DOHH2 (cell line): ENCODE measurements around the gene AFG3L2.

Experiments used
- H3F3A ChIP-seq: fragments of 200-600 bp; sonication (generic), shearing (Covaris generic); 2 replicates; pipeline ENCODE4 v1.6.0; 2016; ENCODE audit warnings: antibody characterized with exemption, mild to moderate bottlenecking; ENCODE audit not compliant: control insufficient read depth, insufficient read depth
- H3K27ac ChIP-seq: fragments of 200-600 bp; sonication (generic); 2 replicates; pipeline ENCODE4 v1.5.1; 2014; ENCODE audit warnings: low read depth, mild to moderate bottlenecking, low read length, moderate library complexity
- H3K27me3 ChIP-seq: fragments of 200-600 bp; sonication (generic); 2 replicates; pipeline ENCODE4 v1.6.1; 2014; ENCODE audit warnings: mild to moderate bottlenecking, low read length, mixed read lengths; ENCODE audit not compliant: control insufficient read depth
- H3K36me3 ChIP-seq: fragments of 200-600 bp; sonication (generic); 2 replicates; pipeline ENCODE4 v1.6.1; 2014; ENCODE audit warnings: mild to moderate bottlenecking, low read length, moderate library complexity, mixed read lengths; ENCODE audit not compliant: control insufficient read depth
- H3K4me1 ChIP-seq: fragments of 200-600 bp; sonication (generic); 2 replicates; pipeline ENCODE4 v1.6.1; 2014; ENCODE audit warnings: mild to moderate bottlenecking, low read length, mixed read lengths; ENCODE audit not compliant: control insufficient read depth
- H3K4me2 ChIP-seq: fragments of 200-600 bp; sonication (generic); 2 replicates; pipeline ENCODE4 v1.6.0; 2014; ENCODE audit warnings: mild to moderate bottlenecking, low read length, moderate library complexity
- H3K4me3 ChIP-seq: fragments of 200-600 bp; sonication (generic); 2 replicates; pipeline ENCODE4 v1.5.1; 2014; ENCODE audit warnings: mild to moderate bottlenecking, low read length, mixed read lengths
- H3K79me2 ChIP-seq: fragments of 200-600 bp; sonication (generic); 2 replicates; pipeline ENCODE4 v1.6.1; 2014; ENCODE audit warnings: mild to moderate bottlenecking, low read length, mixed read lengths; ENCODE audit not compliant: control insufficient read depth
- H3K9me2 ChIP-seq: fragments of 200-600 bp; sonication (generic); replicated peaks from 2 replicates; pipeline ENCODE4 v1.6.1; 2014; ENCODE audit warnings: mild to moderate bottlenecking, low read length, mixed read lengths; ENCODE audit not compliant: control insufficient read depth
- H3K9me3 ChIP-seq: fragments of 200-600 bp; sonication (generic); 2 replicates; pipeline ENCODE4 v1.6.1; 2014; ENCODE audit warnings: antibody characterized with exemption, low read length, mixed read lengths; ENCODE audit not compliant: control insufficient read depth, insufficient read depth
- H4K20me1 ChIP-seq: fragments of 200-600 bp; sonication (generic); 2 replicates; pipeline ENCODE4 v1.6.0; 2014; ENCODE audit warnings: low read depth, mild to moderate bottlenecking, antibody characterized with exemption, low read length, moderate library complexity; ENCODE audit not compliant: control insufficient read depth, insufficient read depth
- CTCF ChIP-seq: fragments of 200-600 bp; sonication (generic); IDR thresholded peaks from one replicate; pipeline ENCODE4 v1.5.1; 2014; ENCODE audit warnings: antibody characterized with exemption, mild to moderate bottlenecking, low read depth, low read length; ENCODE audit not compliant: poor library complexity, severe bottlenecking
- EZH2phosphoT487 ChIP-seq: fragments of 200-600 bp; sonication (generic); IDR thresholded peaks from 2 replicates; pipeline ENCODE4 v1.6.1; 2017; ENCODE audit warnings: borderline replicate concordance, mild to moderate bottlenecking, antibody characterized with exemption, low read length, moderate library complexity, mixed read lengths

AFG3L2 gene

GRCh38 chr18:12329125-12329698 lies 47.8 kb downstream of the AFG3L2 start:
- H3F3A ChIP-seq, result no peaks in the 10 kb centered on the region
- no peaks in the 10 kb centered on the region for H3K79me2 ChIP-seq
- H3K4me1 ChIP-seq, result no peaks in the 10 kb centered on the region
- no peaks in the 10 kb centered on the region for H4K20me1 ChIP-seq
- no peak for TF ChIP-seq CTCF
- TF ChIP-seq EZH2phosphoT487, result no peak
- H3K36me3 ChIP-seq, result peaks cover 59% of the 10 kb centered on the region
- H3K27ac ChIP-seq, result no peak overlapping the region
- no peaks in the 10 kb centered on the region for H3K9me3 ChIP-seq
- no peaks in the 10 kb centered on the region for H3K27me3 ChIP-seq
- no peak overlapping the region for H3K4me3 ChIP-seq
- H3K4me2 ChIP-seq, result no peak overlapping the region
- no peaks in the 10 kb centered on the region for H3K9me2 ChIP-seq

GRCh38 chr18:12328179-12328823 lies 48.7 kb downstream of the AFG3L2 start:
- H3K79me2 ChIP-seq, result no peaks in the 10 kb centered on the region
- no peak overlapping the region for H3K27ac ChIP-seq
- no peaks in the 10 kb centered on the region for H3F3A ChIP-seq
- H3K27me3 ChIP-seq, result no peaks in the 10 kb centered on the region
- no peaks in the 10 kb centered on the region for H3K9me3 ChIP-seq
- peaks cover 50% of the 10 kb centered on the region for H3K36me3 ChIP-seq
- H3K4me1 ChIP-seq, result no peaks in the 10 kb centered on the region
- H4K20me1 ChIP-seq, result no peaks in the 10 kb centered on the region
- H3K4me2 ChIP-seq, result no peak overlapping the region
- no peaks in the 10 kb centered on the region for H3K9me2 ChIP-seq
- TF ChIP-seq EZH2phosphoT487, result no peak
- peak; percentile 47 for TF ChIP-seq CTCF
- H3K4me3 ChIP-seq, result no peak overlapping the region

GRCh38 chr18:12327510-12328178 lies 49.4 kb downstream of the AFG3L2 start:
- H3K27me3 ChIP-seq, result no peaks in the 10 kb centered on the region
- no peaks in the 10 kb centered on the region for H3F3A ChIP-seq
- no peaks in the 10 kb centered on the region for H3K9me2 ChIP-seq
- no peak overlapping the region for H3K4me3 ChIP-seq
- H3K36me3 ChIP-seq, result peaks cover 50% of the 10 kb centered on the region
- H4K20me1 ChIP-seq, result no peaks in the 10 kb centered on the region
- no peaks in the 10 kb centered on the region for H3K9me3 ChIP-seq
- no peaks in the 10 kb centered on the region for H3K79me2 ChIP-seq
- TF ChIP-seq EZH2phosphoT487, result no peak
- peak; percentile 98 for TF ChIP-seq CTCF
- H3K27ac ChIP-seq, result no peak overlapping the region
- no peak overlapping the region for H3K4me2 ChIP-seq
- no peaks in the 10 kb centered on the region for H3K4me1 ChIP-seq
